ENCODE results near the gene HIVEP3. TPM values are rescaled to one million over a fixed set of nuclear protein-coding genes. Genes with fewer than 3 reads are reported as not detected.

The HIVEP3 gene
- total and polyA plus RNA-seq, 2 of the 13 experiments (the other 11 are each of a cell fraction or from before 2014, with no cell fraction given), result 0.05 TPM; not detected in 1

DNA sequence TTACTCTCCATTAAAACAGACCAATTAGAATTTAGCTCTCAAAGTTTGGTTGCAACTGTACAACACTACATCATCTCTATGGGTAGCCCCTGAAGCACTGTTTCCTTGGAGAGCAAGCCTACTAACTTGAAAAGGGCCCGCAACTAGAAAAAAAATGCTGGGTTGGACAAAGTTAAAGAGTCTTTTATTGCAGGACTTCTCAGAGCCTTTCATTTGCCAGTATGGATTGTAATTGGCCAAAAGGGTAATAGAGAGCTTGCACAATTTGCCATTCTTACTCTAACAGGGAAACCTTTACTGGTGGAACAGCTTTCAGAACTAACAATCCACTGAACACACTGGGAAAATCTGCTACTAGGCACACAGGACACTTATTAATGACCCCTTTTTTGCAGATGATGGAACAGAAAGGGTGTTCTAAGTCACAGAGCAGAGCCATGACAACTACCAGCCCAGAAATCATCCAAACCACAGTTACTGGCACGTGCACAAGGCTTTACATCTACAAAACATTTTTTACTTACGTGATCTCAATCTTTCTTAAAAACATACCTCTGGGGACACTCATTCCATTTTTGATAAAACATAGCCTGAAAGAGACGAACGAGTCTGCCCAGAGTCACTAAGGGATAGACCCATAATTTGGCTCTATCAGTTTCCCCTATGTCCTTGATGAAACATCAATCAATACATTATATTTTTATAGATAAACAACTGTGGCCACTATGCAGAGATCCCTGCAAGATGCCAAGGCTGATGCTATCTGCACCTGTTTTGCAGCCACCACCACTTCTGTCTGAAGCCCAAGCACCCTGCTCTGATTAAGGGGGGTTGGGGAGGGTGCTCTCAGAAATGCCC lies 257.9 kb downstream of the HIVEP3 start:
- ATAC-seq (no peak), DNase-seq (ENCODE audit: low spot score) (no peak), FAIRE-seq (no peak)
- no peaks in the 10 kb centered on the region for H3K36me3 ChIP-seq (replicated peaks in 1 of 2; ENCODE audit: control insufficient read depth in 1 of 2, insufficient read depth in 2 of 2, low read length in 2 of 2)
- no TSS peak for BruUV-seq (replicated peaks)
- no peak overlapping the region for H3K4me3 ChIP-seq (replicated peaks in 1 of 3; ENCODE audit: insufficient read depth in 1 of 3, low read depth in 2 of 3, low read length in 3 of 3)
- no peaks in the 10 kb centered on the region for H3K4me1 ChIP-seq (ENCODE audit: insufficient read depth, low read length)
- POLR2A ChIA-PET, result no interaction called here
- no peaks in the 10 kb centered on the region for H3K79me2 ChIP-seq (ENCODE audit: insufficient read depth, low read length)
- H3K27me3 ChIP-seq (ENCODE audit: control insufficient read depth in 1 of 2, insufficient read depth in 2 of 2, low read length in 2 of 2), result peaks cover 5 to 45% of the 10 kb centered on the region in 2 experiments; a peak in 3 of 5 replicates
- CTCF ChIA-PET (ENCODE audit: low intra/inter-chr PET ratio, low total read pairs), result no interaction called here
- H3K9me3 ChIP-seq (ENCODE audit: low read length), result no peaks in the 10 kb centered on the region
- H3K4me2 ChIP-seq (ENCODE audit: low read depth, low read length), result no peak overlapping the region
- intact Hi-C loops (cut with micrococcal nuclease; ENCODE audit: unreplicated experiment) (no loop called here), in situ Hi-C loops (cut with HindIII; ENCODE audit: extremely low pct_ligation_motif_present, low pct_unique_long_range_greater_than_20kb) (no loop called here)
- no peak overlapping the region for H3K27ac ChIP-seq (ENCODE audit: extremely low read length, insufficient read depth, low read length)
- TF ChIP-seq, protein P1, sequence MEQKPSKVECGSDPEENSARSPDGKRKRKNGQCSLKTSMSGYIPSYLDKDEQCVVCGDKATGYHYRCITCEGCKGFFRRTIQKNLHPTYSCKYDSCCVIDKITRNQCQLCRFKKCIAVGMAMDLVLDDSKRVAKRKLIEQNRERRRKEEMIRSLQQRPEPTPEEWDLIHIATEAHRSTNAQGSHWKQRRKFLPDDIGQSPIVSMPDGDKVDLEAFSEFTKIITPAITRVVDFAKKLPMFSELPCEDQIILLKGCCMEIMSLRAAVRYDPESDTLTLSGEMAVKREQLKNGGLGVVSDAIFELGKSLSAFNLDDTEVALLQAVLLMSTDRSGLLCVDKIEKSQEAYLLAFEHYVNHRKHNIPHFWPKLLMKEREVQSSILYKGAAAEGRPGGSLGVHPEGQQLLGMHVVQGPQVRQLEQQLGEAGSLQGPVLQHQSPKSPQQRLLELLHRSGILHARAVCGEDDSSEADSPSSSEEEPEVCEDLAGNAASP (CRISPR knock-in tag; IDR thresholded peaks at IDR 0.05; ENCODE audit: borderline replicate concordance), result no peak
- TF ChIP-seq NFKB2 (CRISPR knock-in tag; IDR thresholded peaks at IDR 0.05; ENCODE audit: borderline replicate concordance) (no peak), ELF4 (CRISPR knock-in tag; IDR thresholded peaks at IDR 0.05; ENCODE audit: borderline replicate concordance) (no peak), FOXK1 (CRISPR knock-in tag; IDR thresholded peaks at IDR 0.05; ENCODE audit: borderline replicate concordance, low read depth) (no peak), MEIS1 (CRISPR knock-in tag; IDR thresholded peaks at IDR 0.05; ENCODE audit: borderline replicate concordance) (no peak), CREM (IDR thresholded peaks at IDR 0.05) (no peak), CREM (CRISPR knock-in tag; IDR thresholded peaks at IDR 0.05) (no peak), JUND (CRISPR knock-in tag; IDR thresholded peaks at IDR 0.05) (no peak), REL (CRISPR knock-in tag; conservative IDR thresholded peaks at IDR 0.05) (no peak), ZNF432 (CRISPR knock-in tag; IDR thresholded peaks at IDR 0.05; ENCODE audit: borderline replicate concordance) (no peak), ZNF782 (CRISPR knock-in tag; IDR thresholded peaks at IDR 0.05; ENCODE audit: borderline replicate concordance) (no peak), NBN (conservative IDR thresholded peaks at IDR 0.05) (no peak), BCL6 (CRISPR knock-in tag; IDR thresholded peaks at IDR 0.05) (no peak), HNRNPLL (IDR thresholded peaks at IDR 0.05; ENCODE audit: low read depth, low read length, poor library complexity, severe bottlenecking) (no peak)
- TF ChIP-seq, protein P2, sequence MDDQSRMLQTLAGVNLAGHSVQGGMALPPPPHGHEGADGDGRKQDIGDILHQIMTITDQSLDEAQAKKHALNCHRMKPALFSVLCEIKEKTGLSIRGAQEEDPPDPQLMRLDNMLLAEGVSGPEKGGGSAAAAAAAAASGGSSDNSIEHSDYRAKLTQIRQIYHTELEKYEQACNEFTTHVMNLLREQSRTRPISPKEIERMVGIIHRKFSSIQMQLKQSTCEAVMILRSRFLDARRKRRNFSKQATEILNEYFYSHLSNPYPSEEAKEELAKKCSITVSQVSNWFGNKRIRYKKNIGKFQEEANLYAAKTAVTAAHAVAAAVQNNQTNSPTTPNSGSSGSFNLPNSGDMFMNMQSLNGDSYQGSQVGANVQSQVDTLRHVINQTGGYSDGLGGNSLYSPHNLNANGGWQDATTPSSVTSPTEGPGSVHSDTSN (CRISPR knock-in tag; IDR thresholded peaks at IDR 0.05; ENCODE audit: borderline replicate concordance), result no peak
- TF ChIP-seq, protein P3, sequence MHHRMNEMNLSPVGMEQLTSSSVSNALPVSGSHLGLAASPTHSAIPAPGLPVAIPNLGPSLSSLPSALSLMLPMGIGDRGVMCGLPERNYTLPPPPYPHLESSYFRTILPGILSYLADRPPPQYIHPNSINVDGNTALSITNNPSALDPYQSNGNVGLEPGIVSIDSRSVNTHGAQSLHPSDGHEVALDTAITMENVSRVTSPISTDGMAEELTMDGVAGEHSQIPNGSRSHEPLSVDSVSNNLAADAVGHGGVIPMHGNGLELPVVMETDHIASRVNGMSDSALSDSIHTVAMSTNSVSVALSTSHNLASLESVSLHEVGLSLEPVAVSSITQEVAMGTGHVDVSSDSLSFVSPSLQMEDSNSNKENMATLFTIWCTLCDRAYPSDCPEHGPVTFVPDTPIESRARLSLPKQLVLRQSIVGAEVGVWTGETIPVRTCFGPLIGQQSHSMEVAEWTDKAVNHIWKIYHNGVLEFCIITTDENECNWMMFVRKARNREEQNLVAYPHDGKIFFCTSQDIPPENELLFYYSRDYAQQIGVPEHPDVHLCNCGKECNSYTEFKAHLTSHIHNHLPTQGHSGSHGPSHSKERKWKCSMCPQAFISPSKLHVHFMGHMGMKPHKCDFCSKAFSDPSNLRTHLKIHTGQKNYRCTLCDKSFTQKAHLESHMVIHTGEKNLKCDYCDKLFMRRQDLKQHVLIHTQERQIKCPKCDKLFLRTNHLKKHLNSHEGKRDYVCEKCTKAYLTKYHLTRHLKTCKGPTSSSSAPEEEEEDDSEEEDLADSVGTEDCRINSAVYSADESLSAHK (CRISPR knock-in tag; IDR thresholded peaks at IDR 0.05; ENCODE audit: borderline replicate concordance), result no peak
- H2AFZ ChIP-seq (ENCODE audit: low read length), result no peak overlapping the region
- 34% methylated on average over 5 of the region's 5 CpGs for WGBS (ENCODE audit: low lambda C conversion rate)
- H3K9ac ChIP-seq (ENCODE audit: insufficient read depth, low read depth, low read length), result no peak overlapping the region
- no peaks in the 10 kb centered on the region for H4K20me1 ChIP-seq (ENCODE audit: insufficient read depth, low read length)

All from HepG2 (cell line).